Measurements from ENCODE around the gene PCDHAC1.
"Not testable (repeated sequence)": the region's sequence is repeated elsewhere in the genome, so short reads cannot be mapped to it uniquely, and the experiment has no call there.

The PCDHAC1 gene, protein sequence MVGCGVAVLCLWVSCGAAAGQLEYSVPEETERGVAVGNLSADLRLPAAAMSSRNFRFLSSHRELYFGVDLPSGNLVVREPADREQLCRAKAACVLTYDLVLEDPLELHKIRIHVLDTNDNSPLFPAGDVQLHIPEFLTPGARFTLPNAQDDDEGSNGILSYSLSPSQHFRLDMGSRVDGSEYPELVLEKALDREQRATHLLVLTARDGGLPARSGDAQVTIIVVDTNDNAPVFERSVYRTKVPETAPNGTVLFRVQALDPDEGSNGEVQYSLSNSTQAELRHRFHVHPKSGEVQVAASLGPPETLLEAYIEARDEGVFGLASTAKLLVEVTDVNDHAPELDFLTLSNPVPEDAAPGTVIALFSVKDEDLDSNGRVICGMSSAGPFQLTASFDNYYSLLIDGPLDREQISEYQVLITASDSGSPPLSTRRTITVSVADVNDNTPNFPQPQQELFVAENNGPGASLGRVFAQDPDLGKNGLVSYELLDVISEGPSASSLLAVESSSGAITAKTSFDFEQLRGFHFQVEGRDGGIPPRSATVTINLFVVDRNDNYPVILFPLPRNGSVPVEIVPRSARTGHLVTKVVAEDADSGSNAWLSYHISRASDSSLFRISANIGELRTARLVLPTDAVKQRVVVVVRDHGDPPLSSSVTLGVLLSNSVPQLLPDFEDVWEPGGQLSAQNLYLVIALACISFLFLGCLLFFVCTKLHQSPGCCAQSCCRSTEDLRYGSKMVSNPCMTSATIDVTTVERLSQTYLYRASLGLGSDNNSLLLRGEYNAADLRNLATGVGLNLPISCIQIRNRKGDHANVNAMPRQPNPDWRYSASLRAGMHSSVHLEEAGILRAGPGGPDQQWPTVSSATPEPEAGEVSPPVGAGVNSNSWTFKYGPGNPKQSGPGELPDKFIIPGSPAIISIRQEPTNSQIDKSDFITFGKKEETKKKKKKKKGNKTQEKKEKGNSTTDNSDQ

DNA sequence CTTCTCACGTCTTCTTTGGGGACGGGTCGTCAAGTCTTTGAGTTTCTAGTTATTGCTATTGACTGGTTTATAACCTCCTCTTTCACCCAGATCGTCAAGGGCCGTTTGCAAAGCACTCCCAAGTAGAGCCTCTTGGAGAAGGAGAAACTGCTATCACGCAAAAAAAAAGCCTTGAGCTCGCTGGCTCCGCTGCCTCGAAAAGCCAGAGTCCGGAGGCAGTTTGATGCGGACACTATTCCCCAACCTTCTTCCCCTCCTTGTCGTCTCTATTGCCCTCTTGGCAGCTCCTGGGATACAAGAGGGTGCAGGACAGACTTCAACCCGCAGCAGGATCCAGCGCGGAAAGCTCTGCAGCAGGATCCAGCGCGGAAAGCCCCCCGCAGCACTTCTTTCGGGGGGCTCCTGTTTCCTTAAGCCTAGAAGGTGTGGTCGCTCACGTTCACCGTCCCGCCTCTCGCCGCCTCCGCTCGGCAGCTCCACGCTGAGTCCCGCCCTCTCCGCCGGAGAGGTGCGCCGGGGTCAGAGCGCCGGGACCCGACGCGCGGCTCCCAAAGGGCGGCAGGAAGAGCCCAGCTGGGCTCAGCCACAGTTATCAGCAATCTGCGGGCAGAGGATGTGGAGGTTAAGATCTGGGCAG, at the start of gene PCDHAC1:
TSS of gene PCDHAC1 (plus strand) at position 494 of the 637 bp plus-strand sequence. CDS start 594 bp downstream, outside the sequence.
- DNase-seq (ENCODE audit: low read depth): no peak

DNA sequence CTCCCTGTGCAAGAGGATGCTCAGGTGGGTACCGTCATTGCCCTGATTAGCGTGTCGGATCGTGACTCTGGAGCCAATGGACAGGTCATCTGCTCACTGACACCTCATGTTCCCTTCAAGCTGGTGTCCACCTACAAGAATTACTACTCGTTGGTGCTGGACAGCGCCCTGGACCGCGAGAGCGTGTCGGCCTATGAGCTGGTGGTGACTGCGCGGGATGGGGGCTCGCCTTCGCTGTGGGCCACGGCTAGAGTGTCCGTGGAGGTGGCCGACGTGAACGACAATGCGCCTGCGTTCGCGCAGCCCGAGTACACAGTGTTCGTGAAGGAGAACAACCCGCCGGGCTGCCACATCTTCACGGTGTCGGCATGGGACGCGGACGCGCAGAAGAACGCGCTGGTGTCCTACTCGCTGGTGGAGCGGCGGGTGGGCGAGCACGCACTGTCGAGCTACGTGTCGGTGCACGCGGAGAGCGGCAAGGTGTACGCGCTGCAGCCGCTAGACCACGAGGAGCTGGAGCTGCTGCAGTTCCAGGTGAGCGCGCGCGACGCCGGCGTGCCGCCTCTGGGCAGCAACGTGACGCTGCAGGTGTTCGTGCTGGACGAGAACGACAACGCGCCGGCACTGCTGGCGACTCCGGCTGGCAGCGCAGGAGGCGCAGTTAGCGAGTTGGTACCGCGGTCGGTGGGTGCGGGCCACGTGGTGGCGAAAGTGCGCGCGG, 49.4 kb upstream of the PCDHAC1 start:
- not testable (repeated sequence) for DNase-seq (ENCODE audit: low read depth)

DNA sequence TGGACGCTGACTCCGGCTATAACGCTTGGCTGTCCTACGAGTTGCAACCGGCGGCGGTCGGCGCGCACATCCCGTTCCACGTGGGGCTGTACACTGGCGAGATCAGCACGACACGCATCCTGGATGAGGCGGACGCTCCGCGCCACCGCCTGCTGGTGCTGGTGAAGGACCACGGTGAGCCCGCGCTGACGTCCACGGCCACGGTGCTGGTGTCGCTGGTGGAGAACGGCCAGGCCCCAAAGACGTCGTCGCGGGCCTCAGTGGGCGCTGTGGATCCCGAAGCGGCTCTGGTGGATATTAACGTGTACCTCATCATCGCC, 48.9 kb upstream of the PCDHAC1 start:
- no peak for DNase-seq (ENCODE audit: low read depth)

DNA sequence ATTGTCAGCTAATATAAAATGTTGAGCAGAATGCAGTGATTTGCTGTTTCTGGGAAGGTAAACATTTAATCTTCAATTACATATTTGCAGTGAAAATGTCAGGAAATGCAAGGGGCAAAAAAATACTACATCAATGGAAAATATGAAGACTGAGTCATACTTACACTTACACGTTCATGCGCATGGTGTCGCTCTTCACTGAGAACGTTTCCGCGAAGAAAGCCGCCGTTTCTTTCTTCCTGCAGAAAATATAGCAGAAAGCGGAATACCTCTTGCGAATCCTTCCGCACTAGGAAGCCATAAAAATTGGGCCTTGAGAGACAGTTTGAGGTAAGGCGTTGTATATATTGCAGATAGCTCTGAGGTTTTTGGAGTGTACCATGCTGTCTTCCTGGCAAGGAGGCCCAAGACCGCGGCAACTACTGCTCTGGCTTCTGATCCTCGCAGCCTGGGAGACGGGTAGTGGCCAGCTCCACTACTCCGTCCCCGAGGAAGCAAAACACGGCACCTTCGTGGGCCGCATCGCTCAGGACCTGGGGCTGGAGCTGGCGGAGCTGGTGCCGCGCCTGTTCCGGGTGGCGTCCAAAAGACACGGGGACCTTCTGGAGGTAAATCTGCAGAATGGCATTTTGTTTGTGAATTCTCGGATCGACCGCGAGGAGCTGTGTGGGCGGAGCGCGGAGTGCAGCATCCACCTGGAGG, 44.1 kb upstream of the PCDHAC1 start, which contains the start of gene PCDHA13:
TSS of gene PCDHA13 (plus strand) at position 236 of the 702 bp plus-strand sequence. CDS start at position 381, 145 bp downstream.
- no peak for DNase-seq (ENCODE audit: low read depth)

DNA sequence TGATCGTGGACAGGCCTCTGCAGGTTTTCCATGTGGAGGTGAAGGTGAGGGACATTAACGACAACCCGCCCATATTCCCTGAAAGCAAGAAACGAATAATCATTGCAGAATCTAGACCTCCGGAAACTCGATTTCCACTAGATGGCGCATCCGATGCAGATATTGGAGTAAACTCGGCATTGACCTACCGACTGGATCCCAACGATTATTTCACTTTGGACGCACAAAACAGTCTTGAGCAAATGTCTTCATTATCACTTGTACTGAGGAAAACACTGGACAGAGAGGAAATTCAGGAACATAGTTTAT, 43.6 kb upstream of the PCDHAC1 start:
- DNase-seq (ENCODE audit: low read depth): no peak

DNA sequence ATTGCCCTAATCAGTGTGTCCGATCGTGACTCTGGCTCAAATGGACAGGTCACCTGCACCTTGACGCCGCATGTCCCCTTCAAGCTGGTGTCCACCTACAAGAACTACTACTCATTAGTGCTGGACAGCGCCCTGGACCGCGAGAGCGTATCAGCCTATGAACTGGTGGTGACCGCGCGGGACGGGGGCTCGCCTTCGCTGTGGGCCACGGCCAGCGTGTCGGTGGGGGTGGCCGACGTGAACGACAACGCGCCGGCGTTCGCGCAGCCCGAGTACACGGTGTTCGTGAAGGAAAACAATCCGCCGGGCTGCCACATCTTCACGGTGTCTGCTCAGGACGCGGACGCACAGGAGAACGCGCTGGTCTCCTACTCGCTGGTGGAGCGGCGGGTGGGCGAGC, 42.7 kb upstream of the PCDHAC1 start:
- no peak for DNase-seq (ENCODE audit: low read depth)

DNA sequence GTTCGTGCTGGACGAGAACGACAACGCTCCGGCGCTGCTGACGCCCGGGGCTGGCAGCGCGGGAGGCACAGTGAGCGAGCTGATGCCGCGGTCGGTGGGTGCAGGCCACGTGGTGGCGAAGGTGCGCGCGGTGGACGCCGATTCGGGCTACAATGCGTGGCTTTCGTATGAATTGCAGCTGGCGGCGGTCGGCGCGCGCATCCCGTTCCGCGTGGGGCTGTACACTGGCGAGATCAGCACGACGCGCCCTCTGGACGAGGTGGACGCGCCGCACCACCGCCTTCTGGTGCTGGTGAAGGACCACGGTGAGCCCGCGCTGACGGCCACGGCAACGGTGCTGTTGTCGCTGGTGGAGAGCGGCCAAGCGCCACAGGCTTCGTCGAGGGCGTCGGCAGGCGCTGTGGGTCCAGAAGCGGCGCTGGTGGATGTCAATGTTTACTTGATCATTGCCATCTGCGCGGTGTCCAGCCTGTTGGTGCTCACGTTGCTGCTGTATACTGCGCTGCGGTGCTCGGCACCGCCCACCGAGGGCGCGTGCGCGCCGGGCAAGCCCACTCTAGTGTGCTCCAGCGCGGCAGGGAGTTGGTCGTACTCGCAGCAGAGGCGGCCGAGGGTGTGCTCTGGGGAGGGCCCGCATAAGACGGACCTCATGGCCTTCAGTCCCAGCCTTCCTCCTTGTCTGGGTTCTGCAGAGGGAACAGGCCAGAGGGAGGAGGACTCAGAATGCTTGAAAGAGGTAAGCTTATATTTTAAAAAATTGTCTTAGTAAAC, 42.0 kb upstream of the PCDHAC1 start:
- no peak for DNase-seq (ENCODE audit: low read depth)

DNA sequence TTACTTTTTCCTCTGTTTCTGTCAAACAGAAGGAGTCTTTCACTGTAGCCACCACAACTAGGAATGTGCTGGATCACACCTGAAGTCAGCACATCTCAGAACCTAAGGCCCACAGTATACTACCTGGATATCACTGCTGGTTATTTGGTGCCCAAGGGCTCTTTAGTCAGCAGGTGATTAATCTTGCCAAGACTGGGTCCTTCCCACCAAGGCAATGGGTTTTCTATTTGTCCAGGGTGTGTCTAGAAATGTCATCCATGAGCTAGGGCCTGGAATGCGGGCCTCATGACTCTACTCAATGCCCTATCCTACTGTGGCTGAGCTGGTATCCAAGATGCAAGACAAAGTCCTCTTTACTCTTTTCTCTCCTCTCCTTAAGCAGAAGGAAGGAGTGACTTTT, 9.8 kb upstream of the PCDHAC1 start:
- no peak for DNase-seq (ENCODE audit: low read depth)

DNA sequence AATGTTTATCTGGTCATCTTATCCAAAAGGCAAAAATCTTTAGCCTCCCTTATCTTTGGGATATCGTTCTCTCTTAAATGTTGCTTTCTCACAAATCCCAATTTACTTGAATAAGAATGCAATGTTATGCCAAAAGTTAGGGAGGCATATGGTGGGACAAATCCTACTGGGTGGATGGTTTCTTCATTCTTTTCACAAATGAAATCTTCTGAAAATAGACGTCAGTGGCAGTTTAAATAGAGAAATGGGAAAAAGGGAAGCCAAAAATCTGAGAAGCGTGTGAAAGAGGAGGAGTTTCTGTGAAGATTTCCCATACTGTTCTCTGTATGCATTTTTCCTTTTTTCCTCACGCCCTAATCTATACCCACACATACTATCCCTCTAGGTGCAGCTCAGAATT, 2.5 kb upstream of the PCDHAC1 start:
- no peak for DNase-seq (ENCODE audit: low read depth)

DNA sequence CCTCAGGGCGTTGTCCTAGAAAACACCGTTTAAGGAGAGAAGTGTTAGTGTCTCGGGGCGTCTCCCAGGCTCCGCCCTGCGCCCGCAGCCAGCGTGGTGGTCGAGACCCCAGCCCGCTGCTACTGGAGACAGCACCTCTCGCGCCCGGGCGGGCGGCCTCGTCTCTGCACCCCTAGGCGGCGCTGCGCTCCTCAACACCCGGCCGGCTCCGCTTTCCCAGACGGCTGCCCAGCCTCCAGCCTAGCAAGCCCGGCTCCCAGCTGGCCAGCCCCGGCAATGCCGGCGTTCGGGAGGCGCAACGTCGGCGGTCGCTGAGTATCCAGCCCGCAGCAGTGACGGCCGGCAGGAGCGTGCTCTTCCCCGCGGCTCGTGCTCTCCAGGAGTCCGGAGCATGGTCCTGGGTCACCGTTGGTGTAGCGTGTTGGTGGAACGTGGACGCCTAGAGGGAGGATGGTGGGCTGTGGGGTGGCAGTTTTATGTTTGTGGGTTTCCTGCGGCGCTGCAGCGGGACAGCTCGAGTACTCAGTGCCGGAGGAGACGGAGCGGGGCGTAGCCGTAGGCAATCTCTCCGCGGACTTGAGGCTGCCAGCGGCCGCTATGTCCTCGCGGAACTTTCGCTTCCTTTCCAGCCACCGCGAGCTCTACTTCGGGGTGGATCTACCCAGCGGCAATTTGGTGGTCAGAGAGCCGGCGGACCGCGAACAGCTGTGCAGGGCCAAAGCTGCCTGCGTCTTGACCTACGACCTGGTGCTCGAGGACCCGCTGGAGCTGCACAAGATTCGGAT, 536 bp downstream of the PCDHAC1 start:
- DNase-seq (ENCODE audit: low read depth): peak; percentile 61

DNA sequence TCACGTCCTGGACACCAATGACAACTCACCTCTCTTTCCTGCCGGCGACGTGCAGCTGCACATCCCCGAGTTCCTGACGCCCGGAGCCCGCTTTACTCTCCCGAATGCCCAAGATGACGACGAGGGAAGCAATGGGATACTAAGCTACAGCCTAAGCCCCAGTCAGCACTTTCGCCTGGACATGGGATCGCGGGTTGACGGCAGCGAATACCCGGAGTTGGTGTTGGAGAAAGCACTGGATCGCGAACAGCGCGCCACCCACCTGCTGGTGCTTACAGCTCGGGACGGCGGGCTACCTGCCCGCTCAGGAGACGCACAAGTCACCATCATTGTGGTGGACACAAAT, 1.1 kb downstream of the PCDHAC1 start:
- no peak for DNase-seq (ENCODE audit: low read depth)

DNA sequence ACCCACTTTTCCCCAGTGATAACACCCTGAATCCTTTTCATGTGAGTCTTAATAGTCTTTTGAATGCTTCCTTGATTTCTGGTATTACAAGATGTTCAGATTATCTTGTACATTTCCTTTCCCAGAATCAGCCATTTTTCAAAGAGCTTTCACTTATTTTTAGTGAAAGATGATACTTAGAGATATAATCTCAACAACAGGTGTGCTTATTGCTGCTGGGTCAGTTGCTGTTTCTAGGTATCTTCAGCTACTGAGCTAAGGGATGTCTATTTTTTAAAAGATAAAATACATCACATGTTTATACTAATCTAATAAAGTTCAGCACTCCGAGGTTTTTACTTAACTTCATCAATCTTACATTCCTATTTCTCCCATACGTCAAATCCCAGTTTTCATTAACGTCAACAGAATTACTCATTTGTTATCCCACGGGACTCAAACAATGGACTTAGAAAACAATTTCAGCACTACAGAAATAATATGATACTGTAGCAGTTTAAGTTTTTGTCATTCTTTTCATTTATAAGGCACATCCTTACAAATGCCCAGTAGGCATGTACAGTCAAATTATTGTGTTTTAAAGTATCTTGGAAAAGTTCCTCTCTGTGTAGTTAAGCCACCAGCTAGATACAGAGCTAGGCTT, 9.0 kb downstream of the PCDHAC1 start:
- DNase-seq (ENCODE audit: low read depth): no peak

DNA sequence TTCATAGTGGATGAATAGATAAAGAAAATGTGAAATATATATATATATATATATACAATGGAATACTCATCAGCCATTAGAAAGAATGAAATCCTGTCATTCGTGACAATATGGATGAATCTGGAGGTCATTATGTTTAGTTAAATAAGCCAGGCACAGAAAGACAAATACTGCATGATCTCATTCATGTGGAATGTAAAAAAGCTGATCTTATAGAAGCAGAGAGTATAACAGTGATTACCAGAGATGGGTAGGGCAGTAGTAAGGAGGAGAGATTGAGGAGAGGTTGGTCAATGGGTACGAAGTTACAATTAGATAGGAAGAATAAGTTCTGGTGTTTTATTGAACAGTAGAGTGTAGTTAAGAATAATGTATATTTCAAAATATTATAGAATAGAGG, 20.5 kb downstream of the PCDHAC1 start:
- DNase-seq (ENCODE audit: low read depth): no peak

DNA sequence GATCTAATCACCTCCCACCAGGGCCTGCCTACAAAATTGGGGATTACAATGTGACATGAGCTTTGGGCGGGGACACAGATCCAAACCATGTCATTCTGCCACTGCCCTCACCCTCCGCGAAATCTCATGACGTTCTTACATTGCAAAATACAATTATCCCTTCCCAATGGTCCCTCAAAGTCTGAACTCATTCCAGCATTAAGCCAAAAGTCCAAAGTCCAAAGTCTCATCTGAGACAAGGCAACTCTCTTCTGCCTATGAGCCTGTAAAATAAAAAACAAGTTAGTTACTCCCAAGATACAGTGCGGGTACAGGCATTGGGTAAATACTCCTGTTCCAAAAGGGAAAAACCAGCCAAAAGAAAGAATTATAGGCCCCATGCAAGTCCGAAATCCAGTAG, 25.5 kb downstream of the PCDHAC1 start:
- no peak for DNase-seq (ENCODE audit: low read depth)

DNA sequence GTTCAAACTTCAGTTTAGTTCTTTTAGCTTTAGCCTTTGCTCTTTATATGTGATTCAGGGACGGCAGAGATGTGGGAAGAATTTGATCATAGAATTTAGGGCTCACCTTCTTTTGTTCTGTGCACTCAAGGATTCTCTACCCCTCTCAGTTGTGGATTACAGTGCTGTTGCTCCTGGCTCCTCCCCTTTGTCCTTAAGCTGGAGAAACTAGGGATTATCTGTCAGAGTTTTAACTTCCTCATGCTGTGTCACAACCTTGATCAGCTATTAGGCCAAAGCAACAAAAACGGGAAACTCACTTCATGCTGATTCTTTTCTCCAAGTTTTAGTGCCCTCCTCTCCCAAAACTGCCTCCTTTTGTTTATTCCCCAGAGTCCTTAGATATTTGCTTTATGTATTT, 27.1 kb downstream of the PCDHAC1 start:
- DNase-seq (ENCODE audit: low read depth): no peak

DNA sequence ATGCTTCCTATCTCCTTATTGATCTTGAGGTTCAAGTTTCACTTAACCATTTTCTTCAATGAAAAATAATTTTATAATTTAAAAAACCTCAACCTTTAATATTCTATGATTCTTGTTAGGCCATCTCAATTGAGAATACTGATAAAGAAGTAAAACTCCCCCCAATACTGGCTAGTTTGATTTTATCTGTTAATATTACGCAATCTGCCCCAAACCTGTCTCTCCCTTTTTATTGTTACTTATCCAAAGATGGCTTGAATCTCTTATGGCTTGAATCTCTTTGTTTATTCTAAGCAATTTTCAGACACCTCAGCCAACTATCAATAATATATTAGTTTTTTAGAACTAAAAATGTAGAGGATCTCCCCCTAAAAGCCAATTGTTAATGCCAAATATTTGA, 36.1 kb downstream of the PCDHAC1 start:
- no peak for DNase-seq (ENCODE audit: low read depth)

DNA sequence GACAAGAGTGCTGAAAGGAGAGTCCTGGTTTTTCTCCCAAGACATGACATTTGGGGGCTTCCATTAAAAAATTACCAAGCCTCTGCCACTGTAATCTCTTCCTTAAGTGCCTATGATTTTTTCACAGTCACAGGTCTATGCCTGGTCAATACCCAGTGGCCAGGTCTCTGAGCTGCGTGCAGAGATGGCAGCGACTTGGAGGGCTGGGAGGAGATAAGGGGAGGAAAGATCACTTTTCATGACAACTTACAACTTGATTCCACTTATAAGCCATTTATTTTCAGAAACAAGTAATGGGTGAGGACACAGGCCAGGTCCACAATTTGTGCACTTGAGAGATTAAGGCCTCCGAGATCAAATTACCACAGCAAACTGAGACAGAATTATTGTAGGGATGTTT, 38.3 kb downstream of the PCDHAC1 start:
- DNase-seq (ENCODE audit: low read depth): no peak

DNA sequence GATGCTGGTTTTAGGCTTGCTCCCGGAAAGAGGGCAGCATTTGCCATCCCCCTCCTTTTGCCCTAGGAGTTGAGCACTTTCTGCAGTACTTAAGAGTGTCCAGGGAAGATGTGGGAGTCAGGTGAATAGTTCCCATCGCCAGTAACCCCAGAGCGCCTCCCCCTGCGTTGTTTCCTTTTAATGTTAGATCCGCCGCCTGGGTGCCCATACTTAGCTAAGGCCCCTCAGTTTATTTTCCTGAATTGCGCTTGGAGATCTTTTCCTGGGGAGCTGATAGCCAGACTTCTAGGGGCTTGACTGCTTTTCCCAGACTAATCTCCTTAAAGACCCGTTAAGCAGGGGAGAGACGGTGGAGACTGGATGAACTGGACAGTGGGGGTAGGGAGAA, 39.8 kb downstream of the PCDHAC1 start:
- no peak for DNase-seq (ENCODE audit: low read depth)
